NT2/D1 (cell line): ENCODE measurements around the gene HERC4.

Source experiments
- DNase-seq: peaks from one replicate; pipeline ENCODE4 v3.0.0-alpha.2; 2011; ENCODE audit warnings: low read depth, low spot score
- H3K27me3 ChIP-seq: 2 replicates; pipeline ENCODE4 v1.6.0; 2011; ENCODE audit warnings: mild to moderate bottlenecking; ENCODE audit not compliant: insufficient read length, insufficient read depth
- H3K36me3 ChIP-seq: 2 replicates; pipeline ENCODE4 v1.6.1; 2011; ENCODE audit warnings: mild to moderate bottlenecking, low read length, mixed read lengths; ENCODE audit not compliant: insufficient read depth, insufficient read length
- H3K4me1 ChIP-seq: 2 replicates; pipeline ENCODE4 v1.5.1; 2011; ENCODE audit not compliant: insufficient read depth, insufficient read length
- H3K4me3 ChIP-seq: 2 replicates; pipeline ENCODE4 v1.5.1; 2011; ENCODE audit warnings: low read depth; ENCODE audit not compliant: insufficient read length
- H3K9ac ChIP-seq: 2 replicates; pipeline ENCODE4 v1.6.0; 2011; ENCODE audit warnings: low read depth; ENCODE audit not compliant: insufficient read length
- H3K9me3 ChIP-seq: 2 replicates; pipeline ENCODE4 v1.5.1; 2011; ENCODE audit warnings: mild to moderate bottlenecking, low read length; ENCODE audit not compliant: insufficient read depth
- SUZ12 ChIP-seq: IDR thresholded peaks from 2 replicates; pipeline ENCODE4 v1.6.1; 2011; ENCODE audit not compliant: insufficient read length, insufficient read depth; ENCODE audit errors: extremely low read depth
- YY1 ChIP-seq: IDR thresholded peaks from 2 replicates; pipeline ENCODE4 v1.6.1; 2011; ENCODE audit not compliant: insufficient read length, insufficient read depth
- ZNF274 ChIP-seq: IDR thresholded peaks from 2 replicates; pipeline ENCODE4 v1.6.1; 2011; ENCODE audit warnings: mild to moderate bottlenecking, low read depth, low read length

Gene HERC4

DNA sequence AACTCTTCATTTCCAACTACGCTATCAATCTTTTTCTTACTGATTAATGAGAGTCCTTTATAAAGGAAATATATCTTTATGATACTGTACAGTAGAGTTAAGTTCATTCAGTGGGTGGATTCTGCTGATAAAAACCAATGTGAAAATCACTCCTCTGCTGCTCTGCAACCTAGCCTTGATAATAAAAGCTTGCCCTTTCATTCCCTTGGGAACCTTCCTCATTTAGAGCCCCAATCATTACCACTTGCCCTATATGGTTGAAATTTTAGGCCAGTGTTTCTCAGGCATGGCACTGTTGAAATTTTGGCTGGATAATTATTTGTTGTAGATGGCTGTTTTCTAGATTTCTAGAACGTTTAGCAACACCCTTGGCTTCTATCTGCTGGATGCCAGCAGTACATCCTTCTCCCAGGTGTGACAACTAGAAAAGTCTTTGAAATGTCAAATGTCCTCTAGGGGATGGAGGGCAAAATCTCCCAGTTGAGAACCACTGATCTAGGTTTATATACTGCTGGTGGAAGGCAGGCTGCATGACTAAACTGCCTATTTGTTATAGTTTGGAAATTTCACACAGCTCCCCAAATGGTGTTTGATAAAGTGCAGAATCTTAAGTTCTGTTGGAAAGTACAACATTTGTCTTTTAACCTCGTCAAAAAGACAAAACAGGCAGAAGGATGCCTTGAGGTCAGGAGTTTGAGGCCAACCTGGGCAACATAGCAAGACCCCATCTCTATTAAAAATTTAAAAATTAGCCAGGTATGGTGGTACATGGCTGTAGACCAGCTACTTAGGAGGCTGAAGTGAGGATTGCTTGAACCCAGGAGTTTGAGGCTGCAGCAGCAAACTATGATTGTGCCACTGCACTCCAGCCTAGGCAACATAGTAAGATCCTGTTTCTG, 199.5 kb downstream of the HERC4 start:
- Histone ChIP-seq H3K36me3 (no peaks in the 10 kb centered on the region), H3K9ac (no peak overlapping the region), H3K27me3 (no peaks in the 10 kb centered on the region), H3K9me3 (no peaks in the 10 kb centered on the region), H3K4me3 (no peak overlapping the region), H3K4me1 (no peaks in the 10 kb centered on the region)
- DNase-seq = no peak
- TF ChIP-seq ZNF274 (no peak), SUZ12 (no peak), YY1 (no peak)
